ENCODE measurements around the gene ZNF888. TPM values are rescaled to one million over a fixed set of nuclear protein-coding genes. Genes with fewer than 3 reads are reported as not detected.
A peak's percentile ranks its signal among the peaks of the same experiment; 100 is the strongest.
"Not testable (repeated sequence)": the region's sequence is repeated elsewhere in the genome, so short reads cannot be mapped to it uniquely, and the experiment has no call there.

Gene ZNF888
- total RNA-seq, 1 donor: 4.7 TPM

DNA sequence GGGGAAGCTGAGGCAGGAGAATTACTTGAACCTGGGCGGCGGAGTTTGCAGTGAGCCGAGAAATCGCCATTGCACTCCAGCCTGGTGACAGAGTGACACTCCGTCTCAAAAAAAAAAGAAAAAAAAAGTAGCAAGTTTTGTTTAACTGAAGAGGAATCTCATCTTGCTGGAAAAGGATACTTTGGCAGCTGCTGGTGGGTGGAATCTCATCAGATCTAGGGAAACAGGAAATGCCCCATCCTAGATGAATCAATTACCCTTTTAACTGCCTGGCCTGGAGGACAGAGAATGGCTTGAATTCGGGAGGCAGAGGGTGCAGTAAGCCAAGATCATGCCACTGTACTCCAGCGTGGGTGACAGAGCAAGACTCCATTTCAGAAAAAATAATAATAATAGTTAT, 34.2 kb downstream of the ZNF888 start:
- TF ChIP-seq, protein P1, sequence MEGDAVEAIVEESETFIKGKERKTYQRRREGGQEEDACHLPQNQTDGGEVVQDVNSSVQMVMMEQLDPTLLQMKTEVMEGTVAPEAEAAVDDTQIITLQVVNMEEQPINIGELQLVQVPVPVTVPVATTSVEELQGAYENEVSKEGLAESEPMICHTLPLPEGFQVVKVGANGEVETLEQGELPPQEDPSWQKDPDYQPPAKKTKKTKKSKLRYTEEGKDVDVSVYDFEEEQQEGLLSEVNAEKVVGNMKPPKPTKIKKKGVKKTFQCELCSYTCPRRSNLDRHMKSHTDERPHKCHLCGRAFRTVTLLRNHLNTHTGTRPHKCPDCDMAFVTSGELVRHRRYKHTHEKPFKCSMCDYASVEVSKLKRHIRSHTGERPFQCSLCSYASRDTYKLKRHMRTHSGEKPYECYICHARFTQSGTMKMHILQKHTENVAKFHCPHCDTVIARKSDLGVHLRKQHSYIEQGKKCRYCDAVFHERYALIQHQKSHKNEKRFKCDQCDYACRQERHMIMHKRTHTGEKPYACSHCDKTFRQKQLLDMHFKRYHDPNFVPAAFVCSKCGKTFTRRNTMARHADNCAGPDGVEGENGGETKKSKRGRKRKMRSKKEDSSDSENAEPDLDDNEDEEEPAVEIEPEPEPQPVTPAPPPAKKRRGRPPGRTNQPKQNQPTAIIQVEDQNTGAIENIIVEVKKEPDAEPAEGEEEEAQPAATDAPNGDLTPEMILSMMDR (IDR thresholded peaks at IDR 0.05; ENCODE audit: insufficient read depth, low read length): no peak
- H3K4me3 ChIP-seq (ENCODE audit: low read depth, low read length): no peak overlapping the region
- DNase-seq (ENCODE audit: low read depth): no peak

DNA sequence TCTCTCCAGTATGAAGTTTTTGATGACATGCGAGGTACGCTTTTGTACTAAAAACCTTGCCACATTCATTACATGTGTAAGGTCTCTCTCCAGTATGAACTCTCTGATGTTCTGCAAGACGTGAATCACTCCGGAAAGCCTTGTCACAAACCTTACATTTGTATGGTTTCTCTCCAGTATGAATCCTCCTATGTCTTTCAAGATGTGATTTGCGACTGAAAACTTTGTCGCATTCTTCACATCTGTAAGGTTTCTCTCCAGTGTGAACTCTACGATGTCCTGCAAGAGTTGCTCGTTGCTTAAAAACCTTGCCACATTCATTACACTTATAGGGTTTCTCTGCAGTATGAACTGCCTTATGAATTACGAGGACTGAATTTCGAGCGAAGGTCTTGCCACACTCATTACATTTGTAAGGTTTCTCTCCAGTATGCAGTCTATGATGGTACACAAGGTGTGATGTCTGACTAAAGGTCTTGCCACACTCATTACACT, 42.3 kb downstream of the ZNF888 start:
- H3K4me3 ChIP-seq (ENCODE audit: low read depth, low read length): no peak overlapping the region
- no peak for DNase-seq (ENCODE audit: low read depth)
- TF ChIP-seq, protein P1 (IDR thresholded peaks at IDR 0.05; ENCODE audit: insufficient read depth, low read length): no peak

DNA sequence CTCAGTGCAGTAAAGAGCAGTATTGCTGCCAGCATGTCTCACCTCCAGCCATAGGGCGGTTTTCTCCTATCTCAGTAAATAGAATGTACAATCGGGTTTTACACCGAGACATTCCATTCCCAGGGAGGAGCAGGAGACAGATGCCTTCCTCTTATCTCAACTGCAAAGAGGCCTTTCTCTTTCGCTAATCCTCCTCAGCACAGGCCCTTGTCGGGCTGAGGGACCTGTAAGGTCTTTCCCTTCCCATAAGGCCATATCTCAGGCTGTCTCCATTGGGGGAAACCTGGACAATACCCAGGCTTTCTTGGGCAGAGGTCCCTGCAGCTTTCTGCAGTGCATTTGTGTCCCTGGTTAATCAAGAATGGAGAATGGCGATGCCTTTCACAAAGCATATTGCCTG, 50.2 kb downstream of the ZNF888 start:
- H3K4me3 ChIP-seq (ENCODE audit: low read depth, low read length); DNase-seq (ENCODE audit: low read depth): not testable (repeated sequence)

GRCh38 chr19:52871466-52871865, 51.8 kb downstream of the ZNF888 start:
- no peak for DNase-seq (ENCODE audit: low read depth)
- TF ChIP-seq, protein P1 (IDR thresholded peaks at IDR 0.05; ENCODE audit: insufficient read depth, low read length): no peak
- no peak overlapping the region for H3K4me3 ChIP-seq (ENCODE audit: low read depth, low read length)

DNA sequence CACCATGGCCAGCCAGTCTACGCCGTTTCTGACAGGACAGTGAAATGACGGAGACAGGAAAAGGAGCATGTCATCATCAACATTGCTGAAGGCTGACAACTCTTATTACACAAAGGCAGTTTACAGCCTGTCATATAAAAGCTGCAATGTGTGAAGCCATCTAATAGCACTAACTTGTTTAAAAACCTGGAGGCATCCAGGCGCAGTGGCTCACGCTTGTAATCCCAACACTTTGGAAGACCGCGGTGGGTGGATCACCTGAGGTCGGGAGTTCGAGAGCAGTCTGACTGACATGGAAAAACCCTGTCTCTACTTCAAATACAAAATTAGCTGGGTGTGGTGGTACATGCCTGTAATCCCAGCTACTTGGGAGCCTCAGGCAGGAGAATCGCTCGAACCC, 55.2 kb downstream of the ZNF888 start:
- DNase-seq (ENCODE audit: low read depth); H3K4me3 ChIP-seq (ENCODE audit: low read depth, low read length): not testable (repeated sequence)

- H3K4me3 ChIP-seq (ENCODE audit: low read depth, low read length): peak within 1 kb of the TSS; percentile 74
- DNase-seq (ENCODE audit: low read depth): peak; percentile 64
Observed at GRCh38 chr19:52857378-52858191, 65.6 kb downstream of the ZNF888 start, which contains the start of gene ZNF468. Gene ZNF468 (minus strand): TSS chr19:52857619. CDS start chr19:52854272, 3,347 bp downstream.

DNA sequence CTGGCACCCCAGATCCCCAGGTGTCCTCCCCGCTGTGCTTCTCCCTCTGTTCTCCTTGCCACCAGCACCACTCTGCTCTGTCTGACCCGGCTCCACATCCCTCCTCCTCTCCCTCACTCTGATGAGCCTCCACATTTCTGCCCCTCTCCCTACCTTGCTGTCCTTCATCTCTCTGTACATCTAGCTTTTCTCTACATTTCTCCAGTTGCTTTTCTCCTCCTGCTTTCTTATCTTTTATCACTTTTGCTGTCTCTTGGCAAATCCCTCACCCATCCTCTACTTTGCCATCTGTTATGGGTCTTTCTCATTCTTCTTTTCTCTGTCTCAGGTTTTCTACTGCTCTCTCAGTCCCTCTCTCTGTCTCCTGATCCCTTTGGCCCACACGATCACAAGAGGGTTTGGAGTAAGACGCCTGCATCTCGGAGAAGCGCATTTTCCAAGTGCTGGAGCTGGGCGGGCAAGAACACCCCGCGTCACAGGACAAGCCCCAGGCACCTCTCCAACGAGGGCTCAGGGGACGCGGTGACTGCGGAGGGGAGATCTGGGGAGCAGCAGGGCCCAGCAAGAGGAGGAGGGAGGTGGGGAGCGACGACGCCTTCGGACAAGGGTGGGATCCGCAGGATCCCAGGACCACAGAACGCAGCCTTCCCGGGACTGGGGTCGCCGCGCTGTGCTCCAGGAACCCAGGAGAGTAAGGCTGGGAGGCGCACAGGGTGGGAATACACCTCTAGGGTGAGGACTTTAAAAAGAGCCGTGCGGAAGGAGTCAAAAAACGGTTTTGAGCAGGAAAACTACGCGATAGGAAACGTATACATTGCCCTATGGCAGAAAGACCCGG, 66.5 kb downstream of the ZNF888 start:
- H3K4me3 ChIP-seq (ENCODE audit: low read depth, low read length): peak overlapping the region; percentile 74
- DNase-seq (ENCODE audit: low read depth): peak; percentile 26

Small RNAs within 50 kb of the gene (small RNA-seq; reads per million reads assigned to genes)
- 1.3 reads per million, percentile 50 among the genes with 10 or more reads in this experiment for gene ZNF320

Other genes starting within 250 kb of the ZNF888 start
- 10.9 and 12.8 TPM in 2 replicates for gene ZNF611, start 188.4 kb downstream of the ZNF888 start, total RNA-seq (ENCODE audit: low replicate concordance)
- 3.8 and 5.7 TPM in 2 replicates for gene ZNF600, start 136.6 kb downstream of the ZNF888 start, total RNA-seq (ENCODE audit: low replicate concordance)
- 3.1 and 15.0 TPM in 2 replicates for gene ZNF28, start 101.8 kb downstream of the ZNF888 start, total RNA-seq (ENCODE audit: low replicate concordance)
- 8.5 and 15.9 TPM in 2 replicates for gene ZNF468, start 65.8 kb downstream of the ZNF888 start, total RNA-seq (ENCODE audit: low replicate concordance)
- gene ZNF320, start 25.8 kb downstream of the ZNF888 start, total RNA-seq (ENCODE audit: low replicate concordance): 7.3 and 12.0 TPM in 2 replicates
- 4.1 and 7.4 TPM in 2 replicates for gene ZNF816, start 39.5 kb upstream of the ZNF888 start, total RNA-seq (ENCODE audit: low replicate concordance)
- not detected in 2 replicates for gene ERVV-1, start 90.5 kb upstream of the ZNF888 start, total RNA-seq (ENCODE audit: low replicate concordance)
- gene ERVV-2, start 121.3 kb upstream of the ZNF888 start, total RNA-seq (ENCODE audit: low replicate concordance): not detected in 2 replicates
- gene ZNF160, start 180.0 kb upstream of the ZNF888 start, total RNA-seq (ENCODE audit: low replicate concordance): 32.4 and 46.3 TPM in 2 replicates
- 2.3 and 4.1 TPM in 2 replicates for gene ZNF415, start 209.5 kb upstream of the ZNF888 start, total RNA-seq (ENCODE audit: low replicate concordance)
- 7.9 and 8.1 TPM in 2 replicates for gene ZNF347, start 235.6 kb upstream of the ZNF888 start, total RNA-seq (ENCODE audit: low replicate concordance)